Endodermal cell (in vitro differentiated cells): ENCODE measurements around the gene MINDY4. TPM values are rescaled to one million over a fixed set of nuclear protein-coding genes. Genes with fewer than 3 reads are reported as not detected.

Experiments
- DNase-seq: peaks from one replicate; pipeline ENCODE4 v3.0.0-alpha.2; 2017
- H3K27ac ChIP-seq: 2 replicates; pipeline ENCODE4 v1.5.1; 2013; ENCODE audit warnings: mild to moderate bottlenecking, low read depth, low read length, moderate library complexity
- H3K27me3 ChIP-seq: 2 replicates; pipeline ENCODE4 v1.6.1; 2013; ENCODE audit warnings: mild to moderate bottlenecking, low read length, moderate library complexity; ENCODE audit not compliant: insufficient read depth, control insufficient read depth, poor library complexity, severe bottlenecking
- H3K36me3 ChIP-seq: 2 replicates; pipeline ENCODE4 v1.7.0; 2013; ENCODE audit warnings: mild to moderate bottlenecking, low read length, moderate library complexity; ENCODE audit not compliant: control insufficient read depth, insufficient read depth
- H3K4me1 ChIP-seq: one replicate; pipeline ENCODE4 v1.7.0; 2013; ENCODE audit warnings: low read length; ENCODE audit not compliant: control insufficient read depth, insufficient read depth
- H3K4me3 ChIP-seq: 2 replicates; pipeline ENCODE4 v1.5.1; 2013; ENCODE audit warnings: mild to moderate bottlenecking, low read length, moderate library complexity
- H3K9ac ChIP-seq: 2 replicates; pipeline ENCODE4 v1.6.1; 2013; ENCODE audit warnings: mild to moderate bottlenecking, low read length, moderate library complexity; ENCODE audit not compliant: poor library complexity, severe bottlenecking; ENCODE audit errors: extremely low read depth
- H3K9me3 ChIP-seq: 2 replicates; pipeline ENCODE4 v1.6.1; 2013; ENCODE audit warnings: mild to moderate bottlenecking, low read length, moderate library complexity; ENCODE audit not compliant: control insufficient read depth
- H3K27ac Mint-ChIP-seq: 2 replicates; pipeline ENCODE4 v1.8.0; 2020; ENCODE audit warnings: mixed read lengths
- H3K27me3 Mint-ChIP-seq: 2 replicates; pipeline ENCODE4 v1.8.0; 2021; ENCODE audit warnings: mild to moderate bottlenecking, mixed read lengths; ENCODE audit not compliant: insufficient read depth
- H3K36me3 Mint-ChIP-seq: 2 replicates; pipeline ENCODE4 v1.8.0; 2020; ENCODE audit warnings: low read depth, mixed read lengths
- H3K4me1 Mint-ChIP-seq: 2 replicates; pipeline ENCODE4 v1.8.0; 2020; ENCODE audit warnings: mixed read lengths
- H3K4me3 Mint-ChIP-seq: 2 replicates; pipeline ENCODE4 v1.8.0; 2020; ENCODE audit warnings: mild to moderate bottlenecking, moderate library complexity, mixed read lengths
- H3K9me3 Mint-ChIP-seq: 2 replicates; pipeline ENCODE4 v1.8.0; 2020; ENCODE audit warnings: mild to moderate bottlenecking, mixed read lengths
- CTCF ChIP-seq: fragments of 200-600 bp; sonication (generic); conservative IDR thresholded peaks from 2 replicates; pipeline ENCODE4 v1.5.0; 2021; ENCODE audit warnings: antibody characterized with exemption, mild to moderate bottlenecking
- WGBS, 2 experiments: methylation state at CpG; one replicate each; pipeline versions ENCODE4 v1.1.5 to v1.1.7; 2013; ENCODE audit warnings: missing lambda C conversion rate in 2 of 2, mixed read lengths in 1 of 2; ENCODE audit not compliant: insufficient coverage in 1 of 2, insufficient read length in 1 of 2; 5-methylcytosine and 5-hydroxymethylcytosine counted together
- total RNA-seq, 2 donors: library from RNA; stranded (reverse); fragmentation: NEBNext Ultra II Directional in 1 of 2; extraction: Animal tissue kit (Norgen Biotek cat#: 25700) in 1 of 2; gene quantifications; 2 replicates in 1 of 2; 3 replicates in 1 of 2; pipeline ENCODE4 v1.2.1, GENCODE V29; 2021

MINDY4 gene
- total RNA-seq, 2 donors from 2014 or later = 7.2 to 8.1 TPM

DNA sequence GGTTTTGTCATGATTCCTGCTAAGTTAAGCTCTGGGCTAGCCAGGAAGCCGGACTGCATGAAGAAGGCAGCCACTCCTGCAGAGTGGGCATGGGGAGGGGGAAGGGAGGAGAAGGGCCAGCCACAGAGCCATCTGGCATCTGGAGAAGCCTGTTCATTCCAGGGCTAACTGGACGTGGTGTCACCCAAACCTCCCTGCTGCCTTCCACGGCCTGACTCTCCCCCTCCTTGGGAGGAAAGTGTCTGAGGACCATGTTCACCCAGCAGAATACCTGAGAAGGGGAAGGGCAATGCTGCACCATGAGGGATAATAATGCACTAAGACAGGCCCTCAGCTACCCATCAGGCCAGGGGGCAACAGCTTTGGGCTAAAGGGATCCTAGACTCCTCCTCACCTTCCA is 155.8 kb downstream of the MINDY4 start:
- Mint-ChIP-seq H3K36me3 (no peaks in the 10 kb centered on the region), H3K27ac (no peak overlapping the region), H3K9me3 (peaks cover 7% of the 10 kb centered on the region), H3K4me3 (no peak overlapping the region), H3K27me3 (peaks cover 10% of the 10 kb centered on the region), H3K4me1 (no peaks in the 10 kb centered on the region)
- peak; percentile 23 for DNase-seq
- H3K27me3 ChIP-seq = no peaks in the 10 kb centered on the region
- no peaks in the 10 kb centered on the region for H3K9me3 ChIP-seq
- WGBS, 2 experiments = 85 to 90% methylated on average over 2 to 3 of the region's 3 CpGs
- H3K4me1 ChIP-seq = no peaks in the 10 kb centered on the region
- H3K9ac ChIP-seq = no peak overlapping the region
- TF ChIP-seq CTCF = no peak
- H3K36me3 ChIP-seq = no peaks in the 10 kb centered on the region
- H3K4me3 ChIP-seq = no peak overlapping the region
- no peak overlapping the region for H3K27ac ChIP-seq

- no peaks in the 10 kb centered on the region for H3K36me3 Mint-ChIP-seq
- no peak overlapping the region for H3K4me3 Mint-ChIP-seq
- Histone ChIP-seq H3K36me3 (no peaks in the 10 kb centered on the region), H3K27ac (no peak overlapping the region), H3K9me3 (no peaks in the 10 kb centered on the region), H3K9ac (no peak overlapping the region), H3K4me1 (no peaks in the 10 kb centered on the region), H3K4me3 (no peak overlapping the region), H3K27me3 (no peaks in the 10 kb centered on the region)
- no peak overlapping the region for H3K27ac Mint-ChIP-seq
- no peak for TF ChIP-seq CTCF
- peaks cover 12% of the 10 kb centered on the region for H3K27me3 Mint-ChIP-seq
- peaks cover 7% of the 10 kb centered on the region for H3K9me3 Mint-ChIP-seq
- DNase-seq = peak; percentile 9
- peaks cover 3% of the 10 kb centered on the region for H3K4me1 Mint-ChIP-seq
- WGBS, 2 experiments = 83 to 85% methylated on average over 3 of the region's 3 CpGs
Measured at GRCh38 chr7:30927559-30927958, 156.3 kb downstream of the MINDY4 start.

DNA sequence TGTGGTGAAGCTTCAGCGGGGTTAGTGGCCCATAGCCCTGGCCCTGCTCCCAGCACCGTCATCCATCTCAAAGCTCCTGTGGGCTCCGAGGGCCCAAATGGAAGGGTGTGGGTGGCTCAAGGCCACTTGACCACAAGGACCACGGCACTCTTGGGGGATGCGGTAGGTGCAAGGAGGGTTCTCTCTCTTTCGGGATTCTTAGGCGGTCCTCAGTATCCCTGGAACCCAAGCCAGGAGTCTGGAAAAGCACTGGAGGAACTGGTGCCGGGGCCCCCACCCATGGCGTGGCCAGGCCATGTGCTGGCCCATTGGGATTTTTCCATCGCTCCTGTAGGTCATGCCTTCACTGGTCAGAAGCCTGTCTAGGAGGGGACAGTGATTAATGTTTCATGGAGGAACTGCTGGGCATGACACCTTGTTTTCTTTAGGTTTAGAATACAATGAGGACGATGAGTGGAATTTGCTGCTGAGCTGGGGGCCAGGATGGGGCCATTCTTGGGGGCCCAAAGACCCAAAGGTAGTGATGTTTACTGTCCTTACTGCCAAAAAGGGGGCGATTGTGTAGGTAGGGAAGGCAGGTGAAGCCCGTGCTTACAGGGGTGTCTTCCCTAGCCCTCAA is 157.1 kb downstream of the MINDY4 start:
- peaks cover 4% of the 10 kb centered on the region for H3K4me1 Mint-ChIP-seq
- H3K27ac ChIP-seq = no peak overlapping the region
- no peak overlapping the region for H3K9ac ChIP-seq
- no peaks in the 10 kb centered on the region for H3K9me3 ChIP-seq
- H3K27me3 Mint-ChIP-seq = peaks cover 14% of the 10 kb centered on the region
- H3K27me3 ChIP-seq = no peaks in the 10 kb centered on the region
- TF ChIP-seq CTCF = no peak
- peak; percentile 15 for DNase-seq
- H3K27ac Mint-ChIP-seq = no peak overlapping the region
- H3K4me3 Mint-ChIP-seq = no peak overlapping the region
- H3K36me3 ChIP-seq = no peaks in the 10 kb centered on the region
- no peak overlapping the region for H3K4me3 ChIP-seq
- WGBS, 2 experiments = 95 to 96% methylated on average over 4 to 13 of the region's 13 CpGs
- no peaks in the 10 kb centered on the region for H3K36me3 Mint-ChIP-seq
- peaks cover 7% of the 10 kb centered on the region for H3K9me3 Mint-ChIP-seq
- no peaks in the 10 kb centered on the region for H3K4me1 ChIP-seq
